ENCODE measurements around the gene PPP3CA. TPM values are rescaled to one million over a fixed set of nuclear protein-coding genes. Genes with fewer than 3 reads are reported as not detected.

The PPP3CA gene
- total RNA-seq, 3 donors from 2014 or later, result 32.4 to 59.6 (median 47.8) TPM

GRCh38 chr4:101086801-101087586 is 260.3 kb downstream of the PPP3CA start:
- TF ChIP-seq POLR2A (IDR thresholded peaks at IDR 0.05) (no peak), CTCF (IDR thresholded peaks at IDR 0.05) (no peak), POLR2AphosphoS5 (IDR thresholded peaks at IDR 0.05) (no peak)
- H3K9me3 ChIP-seq, result no peaks in the 10 kb centered on the region
- no peak for DNase-seq (ENCODE audit: low spot score in 2 of 2)
- no peaks in the 10 kb centered on the region for H3K4me1 ChIP-seq
- H3K36me3 ChIP-seq, result no peaks in the 10 kb centered on the region
- no peak overlapping the region for H3K27ac ChIP-seq
- H3K4me3 ChIP-seq, result no peak overlapping the region
- H3K27me3 ChIP-seq, result no peaks in the 10 kb centered on the region
- intact Hi-C loops (cut with DNase I; ENCODE audit: low total_unique reads), result no loop called here

- Histone ChIP-seq H3K27ac (no peak overlapping the region), H3K36me3 (no peaks in the 10 kb centered on the region), H3K4me3 (no peak overlapping the region), H3K27me3 (no peaks in the 10 kb centered on the region), H3K9me3 (no peaks in the 10 kb centered on the region), H3K4me1 (no peaks in the 10 kb centered on the region)
- no peak for DNase-seq (ENCODE audit: low spot score in 2 of 2)
- intact Hi-C loops (cut with DNase I; ENCODE audit: low total_unique reads), result loop anchor here (5.0 kb wide), 1 partner anchor 186 kb away; no protein-coding TSS in a partner anchor
- TF ChIP-seq POLR2AphosphoS5 (IDR thresholded peaks at IDR 0.05) (no peak), POLR2A (IDR thresholded peaks at IDR 0.05) (no peak), CTCF (IDR thresholded peaks at IDR 0.05) (no peak)
Measured at GRCh38 chr4:101083131-101083530, 264.2 kb downstream of the PPP3CA start.

- no peak for DNase-seq (ENCODE audit: low spot score in 2 of 2)
- intact Hi-C loops (cut with DNase I; ENCODE audit: low total_unique reads), result loop anchor here (5.0 kb wide), 1 partner anchor 185 kb away; no protein-coding TSS in a partner anchor
- Histone ChIP-seq H3K4me3 (no peak overlapping the region), H3K27ac (no peak overlapping the region), H3K36me3 (no peaks in the 10 kb centered on the region), H3K9me3 (no peaks in the 10 kb centered on the region), H3K4me1 (no peaks in the 10 kb centered on the region), H3K27me3 (no peaks in the 10 kb centered on the region)
- TF ChIP-seq POLR2AphosphoS5 (IDR thresholded peaks at IDR 0.05) (no peak), CTCF (IDR thresholded peaks at IDR 0.05) (no peak), POLR2A (IDR thresholded peaks at IDR 0.05) (no peak)
Measured at GRCh38 chr4:101081695-101082369, 265.5 kb downstream of the PPP3CA start.

- TF ChIP-seq POLR2A (IDR thresholded peaks at IDR 0.05) (no peak), POLR2AphosphoS5 (IDR thresholded peaks at IDR 0.05) (no peak), CTCF (IDR thresholded peaks at IDR 0.05) (no peak)
- Histone ChIP-seq H3K27me3 (no peaks in the 10 kb centered on the region), H3K27ac (no peak overlapping the region), H3K9me3 (no peaks in the 10 kb centered on the region), H3K36me3 (no peaks in the 10 kb centered on the region), H3K4me1 (no peaks in the 10 kb centered on the region), H3K4me3 (no peak overlapping the region)
- intact Hi-C loops (cut with DNase I; ENCODE audit: low total_unique reads), result loop anchor here (5.0 kb wide), 1 partner anchor 184 kb away; no protein-coding TSS in a partner anchor
- DNase-seq (ENCODE audit: low spot score in 2 of 2), result no peak
Measured at GRCh38 chr4:101081166-101081565, 266.2 kb downstream of the PPP3CA start.

GRCh38 chr4:101078950-101079349 is 268.4 kb downstream of the PPP3CA start:
- no peak for TF ChIP-seq POLR2A (IDR thresholded peaks at IDR 0.05)
- TF ChIP-seq CTCF (IDR thresholded peaks at IDR 0.05), result no peak
- TF ChIP-seq POLR2AphosphoS5 (IDR thresholded peaks at IDR 0.05), result no peak
- H3K27ac ChIP-seq, result no peak overlapping the region
- intact Hi-C loops (cut with DNase I; ENCODE audit: low total_unique reads), result no loop called here
- H3K9me3 ChIP-seq, result no peaks in the 10 kb centered on the region
- no peak for DNase-seq (ENCODE audit: low spot score in 2 of 2)
- no peaks in the 10 kb centered on the region for H3K27me3 ChIP-seq
- H3K36me3 ChIP-seq, result no peaks in the 10 kb centered on the region
- no peak overlapping the region for H3K4me3 ChIP-seq
- H3K4me1 ChIP-seq, result no peaks in the 10 kb centered on the region

Data from breast epithelium (tissue), 4 donors.